Esophagus muscularis mucosa (tissue), 4 donors: ENCODE measurements around the gene PRRG4. TPM values are rescaled to one million over a fixed set of nuclear protein-coding genes. Genes with fewer than 3 reads are reported as not detected.

Experiments used
- DNase-seq: peaks from one replicate; pipeline ENCODE4 v3.0.0-alpha.2; 2017; ENCODE audit errors: extremely low spot score
- H3K27ac ChIP-seq, 4 donors: fragments of 200-600 bp; sonication (generic); replicated peaks in 1 of 4; 1 replicate in 3 of 4; 2 replicates in 1 of 4; pipeline ENCODE4 v1.5.1; 2016 to 2019; ENCODE audit warnings: mild to moderate bottlenecking in 1 of 4
- H3K27me3 ChIP-seq, 4 donors: fragments of 200-600 bp; sonication (generic); one replicate each; pipeline versions ENCODE4 v1.5.1 to v1.6.0; 2016 to 2019
- H3K36me3 ChIP-seq, 4 donors: fragments of 200-600 bp; sonication (generic); one replicate each; pipeline ENCODE4 v1.5.1; 2016 to 2019
- H3K4me1 ChIP-seq, 4 donors: fragments of 200-600 bp; sonication (generic); one replicate each; pipeline ENCODE4 v1.5.1; 2016 to 2019
- H3K4me3 ChIP-seq, 4 donors: fragments of 200-600 bp; sonication (generic); 1 replicate in 2 of 4; 2 replicates in 2 of 4; pipeline ENCODE4 v1.5.1; 2016 to 2019; ENCODE audit warnings: mild to moderate bottlenecking in 4 of 4, moderate library complexity in 1 of 4
- H3K9me3 ChIP-seq, 4 donors: fragments of 200-600 bp; sonication (generic); 1 replicate in 3 of 4; 2 replicates in 1 of 4; pipeline ENCODE4 v1.5.1; 2016 to 2019
- EP300 ChIP-seq: sonication (generic); formaldehyde crosslinking; IDR thresholded peaks from one replicate; pipeline ENCODE4 v1.6.1; 2017; ENCODE audit warnings: antibody characterized with exemption
- POLR2A ChIP-seq: fragments of 450-650 bp; IDR thresholded peaks from one replicate; pipeline ENCODE4 v1.6.1; 2017; ENCODE audit warnings: antibody characterized with exemption, moderate library complexity, mild to moderate bottlenecking, low read depth
- POLR2AphosphoS5 ChIP-seq, 2 donors: sonication (generic); formaldehyde crosslinking; IDR thresholded peaks; one replicate each; pipeline ENCODE4 v1.6.1; 2017; ENCODE audit warnings: antibody characterized with exemption in 2 of 2
- WGBS: methylation state at CpG from one replicate; pipeline ENCODE4 v1.1.5; 2018; 5-methylcytosine and 5-hydroxymethylcytosine counted together
- intact Hi-C: fragments of 100-400 bp; cut with DNase I; formaldehyde crosslinking; loops from one replicate; pipeline ENCODE4 v1.15.1; 2023
- total RNA-seq, 4 donors: library from RNA; depleted of rRNA; stranded (reverse); fragments of >200 nt; gene quantifications; one replicate each; pipeline versions ENCODE4 v1.1.0 to v1.2.1, GENCODE V29; 2016
- TF ChIP-seq, protein P1 (sequence below), 3 experiments: fragments of 200-600 bp in 2 of 3; fragments of 450-650 bp in 1 of 3; sonication (generic) in 2 of 3; IDR thresholded peaks; one replicate each; pipeline ENCODE4 v1.5.1; 2017 to 2019; ENCODE audit warnings: antibody characterized with exemption in 3 of 3, mild to moderate bottlenecking in 2 of 3, moderate library complexity in 1 of 3

Gene PRRG4
- total RNA-seq, 4 donors from 2014 or later = 1.7 to 2.8 (median 2.2) TPM

DNA sequence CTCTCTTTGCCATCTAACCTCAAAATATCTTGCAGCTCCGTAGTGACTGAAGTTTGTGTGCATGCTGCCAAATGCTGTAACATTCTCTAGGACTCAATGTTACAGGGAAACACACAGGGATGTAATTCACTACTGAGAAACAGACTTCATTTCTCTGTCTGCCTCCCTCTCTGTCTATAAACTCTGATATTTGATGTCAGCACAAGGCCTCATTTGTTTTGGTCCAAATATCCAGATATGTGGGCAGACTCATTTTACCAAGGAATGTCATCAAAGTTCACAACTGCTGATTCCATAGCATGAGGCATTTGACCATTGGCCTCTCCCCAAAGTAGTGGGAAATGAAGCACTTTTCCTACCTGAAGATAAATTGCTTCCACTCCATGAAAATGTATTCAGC is 2.5 kb upstream of the PRRG4 start:
- intact Hi-C loops = no loop called here
- no peak for DNase-seq
- Histone ChIP-seq H3K4me1 (peaks cover 5 to 18% (median 13%) of the 10 kb centered on the region in 4 donors), H3K27me3 (peaks cover 0 to 31% (median 10%) of the 10 kb centered on the region in 4 donors), H3K36me3 (no peaks in the 10 kb centered on the region), H3K27ac (no peak overlapping the region), H3K4me3 (no peak overlapping the region), H3K9me3 (peaks cover 0 to 2% (median 0%) of the 10 kb centered on the region in 4 donors)
- WGBS = 93% methylated on average over 1 of the region's 1 CpG
- TF ChIP-seq POLR2A = no peak
- TF ChIP-seq POLR2AphosphoS5 (IDR thresholded peaks at IDR 0.05) = no peak
- TF ChIP-seq EP300 = no peak
- TF ChIP-seq, protein P1, sequence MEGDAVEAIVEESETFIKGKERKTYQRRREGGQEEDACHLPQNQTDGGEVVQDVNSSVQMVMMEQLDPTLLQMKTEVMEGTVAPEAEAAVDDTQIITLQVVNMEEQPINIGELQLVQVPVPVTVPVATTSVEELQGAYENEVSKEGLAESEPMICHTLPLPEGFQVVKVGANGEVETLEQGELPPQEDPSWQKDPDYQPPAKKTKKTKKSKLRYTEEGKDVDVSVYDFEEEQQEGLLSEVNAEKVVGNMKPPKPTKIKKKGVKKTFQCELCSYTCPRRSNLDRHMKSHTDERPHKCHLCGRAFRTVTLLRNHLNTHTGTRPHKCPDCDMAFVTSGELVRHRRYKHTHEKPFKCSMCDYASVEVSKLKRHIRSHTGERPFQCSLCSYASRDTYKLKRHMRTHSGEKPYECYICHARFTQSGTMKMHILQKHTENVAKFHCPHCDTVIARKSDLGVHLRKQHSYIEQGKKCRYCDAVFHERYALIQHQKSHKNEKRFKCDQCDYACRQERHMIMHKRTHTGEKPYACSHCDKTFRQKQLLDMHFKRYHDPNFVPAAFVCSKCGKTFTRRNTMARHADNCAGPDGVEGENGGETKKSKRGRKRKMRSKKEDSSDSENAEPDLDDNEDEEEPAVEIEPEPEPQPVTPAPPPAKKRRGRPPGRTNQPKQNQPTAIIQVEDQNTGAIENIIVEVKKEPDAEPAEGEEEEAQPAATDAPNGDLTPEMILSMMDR (IDR thresholded peaks at IDR 0.05) = no peak

DNA sequence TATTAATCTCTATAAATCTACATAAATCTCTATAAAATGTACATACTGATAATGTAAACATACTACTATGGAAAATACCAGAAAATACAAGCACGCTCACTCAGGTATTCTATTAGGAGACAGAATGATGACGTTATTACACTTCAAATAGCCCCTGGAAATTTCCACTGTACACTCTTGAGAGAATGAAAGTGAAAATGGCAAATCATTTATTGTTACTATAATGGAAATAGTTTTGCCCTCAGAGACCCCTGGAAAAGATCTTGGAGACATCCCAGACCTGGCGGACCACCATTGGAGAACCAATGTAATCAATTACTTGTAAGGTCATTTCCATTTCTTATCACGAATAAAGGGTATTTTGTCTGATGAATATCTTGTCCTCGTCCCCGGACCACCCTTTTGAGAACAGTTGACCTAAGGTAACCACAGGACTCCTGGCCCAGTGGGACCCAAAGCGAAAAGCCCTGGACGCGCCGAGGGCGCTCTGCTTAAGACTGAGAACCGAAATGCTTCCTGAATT is 509 bp upstream of the PRRG4 start:
- Histone ChIP-seq H3K9me3 (no peaks in the 10 kb centered on the region), H3K36me3 (no peaks in the 10 kb centered on the region), H3K27ac (peak overlapping the region; percentile 0 to 46 (median 33)), H3K27me3 (peaks cover 0 to 31% (median 10%) of the 10 kb centered on the region in 4 donors), H3K4me3 (peak overlapping the region; percentile 60 to 71 (median 62)), H3K4me1 (peaks cover 5 to 18% (median 13%) of the 10 kb centered on the region in 4 donors)
- 22% methylated on average over 6 of the region's 12 CpGs for WGBS
- no peak for TF ChIP-seq EP300
- TF ChIP-seq, protein P1 (IDR thresholded peaks at IDR 0.05) = no peak
- TF ChIP-seq POLR2A = no peak
- peak in 1 of 2 donors; percentile 57 for TF ChIP-seq POLR2AphosphoS5 (IDR thresholded peaks at IDR 0.05)
- DNase-seq = no peak
- intact Hi-C loops = no loop called here

DNA sequence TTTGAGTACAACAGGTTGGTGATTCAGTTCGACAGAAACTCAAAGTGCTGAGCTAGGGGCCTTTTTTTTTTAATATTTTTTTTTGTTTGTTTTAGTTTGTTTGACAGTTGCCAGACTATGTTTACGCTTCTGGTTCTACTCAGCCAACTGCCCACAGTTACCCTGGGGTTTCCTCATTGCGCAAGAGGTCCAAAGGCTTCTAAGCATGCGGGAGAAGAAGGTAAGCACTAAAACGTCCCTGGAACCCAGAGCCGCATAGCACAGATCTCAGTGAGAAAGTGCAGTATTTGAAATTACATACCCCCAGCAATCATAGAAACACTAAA is 649 bp downstream of the PRRG4 start:
- peak overlapping the region; percentile 60 to 71 (median 62) for H3K4me3 ChIP-seq
- H3K36me3 ChIP-seq = no peaks in the 10 kb centered on the region
- H3K4me1 ChIP-seq = peaks cover 5 to 18% (median 13%) of the 10 kb centered on the region in 4 donors
- H3K27ac ChIP-seq = peak overlapping the region in 1 of 4 donors; percentile 46
- no peaks in the 10 kb centered on the region for H3K9me3 ChIP-seq
- WGBS = 32% methylated on average over 6 of the region's 6 CpGs
- intact Hi-C loops = no loop called here
- DNase-seq = no peak
- H3K27me3 ChIP-seq = peaks cover 0 to 31% (median 10%) of the 10 kb centered on the region in 4 donors
- TF ChIP-seq, protein P1 (IDR thresholded peaks at IDR 0.05) = no peak
- TF ChIP-seq POLR2A (no peak), POLR2AphosphoS5 (IDR thresholded peaks at IDR 0.05) (no peak), EP300 (no peak)

DNA sequence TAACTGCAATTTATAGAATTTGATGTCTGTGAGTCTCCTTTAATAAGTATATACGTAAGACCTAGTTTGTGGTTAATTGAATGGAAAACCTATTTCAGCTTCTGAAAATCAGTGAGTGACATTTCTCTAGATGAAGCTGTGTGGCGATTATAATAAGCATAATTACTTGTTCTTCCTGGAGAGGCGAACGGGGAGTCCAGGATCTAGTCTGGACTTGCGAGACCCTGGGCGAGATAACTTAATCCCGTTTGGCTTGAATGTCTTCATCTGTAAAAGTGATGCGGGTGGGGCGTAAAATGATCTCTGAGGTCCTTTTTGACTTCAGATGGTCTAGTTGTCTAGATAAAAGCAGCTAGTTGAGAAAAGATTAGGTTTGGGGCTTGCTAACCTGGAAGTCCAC is 1.1 kb downstream of the PRRG4 start:
- no peak for TF ChIP-seq POLR2A
- no peak for TF ChIP-seq POLR2AphosphoS5 (IDR thresholded peaks at IDR 0.05)
- TF ChIP-seq EP300 = no peak
- TF ChIP-seq, protein P1 (IDR thresholded peaks at IDR 0.05) = no peak
- H3K27me3 ChIP-seq = peaks cover 0 to 31% (median 10%) of the 10 kb centered on the region in 4 donors
- intact Hi-C loops = no loop called here
- WGBS = 82% methylated on average over 9 of the region's 9 CpGs
- H3K36me3 ChIP-seq = no peaks in the 10 kb centered on the region
- no peaks in the 10 kb centered on the region for H3K9me3 ChIP-seq
- H3K4me1 ChIP-seq = peaks cover 5 to 18% (median 13%) of the 10 kb centered on the region in 4 donors
- no peak overlapping the region for H3K27ac ChIP-seq
- DNase-seq = no peak
- peak overlapping the region in 3 of 4 donors; percentile 62 to 71 (median 62) for H3K4me3 ChIP-seq

DNA sequence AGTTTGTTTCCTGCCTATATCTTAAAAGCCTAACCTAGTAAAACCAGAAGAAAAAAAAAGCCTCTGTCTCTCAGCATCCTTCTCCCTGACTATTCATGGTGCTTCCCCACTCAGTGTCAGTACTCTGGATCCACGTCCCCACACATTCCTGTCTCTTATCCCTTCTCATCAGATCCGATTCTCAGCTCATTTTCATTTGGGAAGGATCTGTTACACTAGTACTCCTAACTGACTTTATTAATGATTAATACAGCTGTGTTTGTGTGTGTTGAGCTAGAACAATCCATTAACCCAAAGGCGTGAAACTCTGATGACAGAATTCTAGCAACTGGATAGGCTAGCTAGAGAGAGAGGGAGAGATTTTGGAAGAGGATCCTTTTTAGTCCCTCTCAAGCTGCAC is 1.5 kb downstream of the PRRG4 start:
- Histone ChIP-seq H3K4me1 (peaks cover 5 to 18% (median 13%) of the 10 kb centered on the region in 4 donors), H3K27ac (no peak overlapping the region), H3K36me3 (no peaks in the 10 kb centered on the region), H3K27me3 (peaks cover 0 to 31% (median 10%) of the 10 kb centered on the region in 4 donors), H3K9me3 (no peaks in the 10 kb centered on the region), H3K4me3 (no peak overlapping the region)
- intact Hi-C loops = no loop called here
- TF ChIP-seq POLR2A (no peak), POLR2AphosphoS5 (IDR thresholded peaks at IDR 0.05) (no peak), EP300 (no peak)
- TF ChIP-seq, protein P1 (IDR thresholded peaks at IDR 0.05) = no peak
- no peak for DNase-seq
- 64% methylated on average over 3 of the region's 3 CpGs for whole genome bisulfite sequencing
